GM12878 (cell line): ENCODE data around the gene BDH1. TPM values are rescaled to one million over a fixed set of nuclear protein-coding genes. Genes with fewer than 3 reads are reported as not detected.

Source experiments
- ATAC-seq: fragments of 200-7000 bp; cut with Tn5 transposase; 3 replicates; pipeline ENCODE4 v1.9.1; 2020; ENCODE audit warnings: mild to moderate bottlenecking, moderate library complexity
- BruUV-seq: library from RNA; stranded (reverse); fragments of 400-500 nt; replicated peaks from 2 replicates; lab custom pipeline; 2021; lab: Mats Ljungman, UMichigan
- CTCF ChIA-PET: fragments of 300-600 bp; sonication (Branson Sonifier 250); formaldehyde crosslinking; extraction: SDS; loops from one replicate; lab custom pipeline; 2021; ENCODE audit warnings: inconsistent platforms; lab: Yijun Ruan, JAX
- POLR2A ChIA-PET: fragments of 350-600 bp; formaldehyde crosslinking; extraction: SDS; loops from one replicate; lab custom pipeline; 2021; ENCODE audit warnings: inconsistent platforms; lab: Charles Lee
- RAD21 ChIA-PET: fragments of 300-600 bp; sonication (Branson Sonifier 250); formaldehyde crosslinking; loops from one replicate; lab custom pipeline; 2023; ENCODE audit warnings: antibody characterized with exemption; ENCODE audit not compliant: unreplicated experiment; lab: Charles Lee
- SMC1A ChIA-PET: fragments of 300-600 bp; sonication (Branson Sonifier 250); formaldehyde crosslinking; loops from one replicate; lab custom pipeline; 2023; ENCODE audit not compliant: unreplicated experiment, uncharacterized antibody; lab: Charles Lee
- DNase-seq: peaks from one replicate; pipeline ENCODE4 v3.0.0-alpha.2; 2011; ENCODE audit warnings: low read depth, low spot score
- FAIRE-seq: peaks from 3 replicates; lab custom pipeline; 2011; peaks lifted over from hg19 to GRCh38; lab: Jason Lieb, UNC
- H2AFZ ChIP-seq: 2 replicates; pipeline ENCODE4 v1.6.0; 2011; ENCODE audit warnings: low read depth, low read length, control low read depth; ENCODE audit not compliant: control insufficient read depth
- H3K27ac ChIP-seq: 2 replicates; pipeline ENCODE4 v1.5.1; 2011; ENCODE audit warnings: control low read depth; ENCODE audit not compliant: control insufficient read depth, insufficient read depth
- H3K27me3 ChIP-seq, 2 experiments: replicated peaks in 1 of 2; 2 replicates each; pipeline versions ENCODE4 v1.6.0 to v1.6.1; 2011; ENCODE audit warnings: low read length in 1 of 2; ENCODE audit not compliant: control insufficient read depth in 2 of 2, insufficient read depth in 2 of 2
- H3K36me3 ChIP-seq, 2 experiments: 2 replicates each; pipeline ENCODE4 v1.5.1; 2011; ENCODE audit warnings: low read length in 1 of 2; ENCODE audit not compliant: control insufficient read depth in 2 of 2, insufficient read depth in 2 of 2
- H3K4me1 ChIP-seq: 2 replicates; pipeline ENCODE4 v1.6.1; 2011; ENCODE audit warnings: mild to moderate bottlenecking, low read length, moderate library complexity, mixed read lengths; ENCODE audit not compliant: control insufficient read depth, insufficient read depth
- H3K4me2 ChIP-seq: 2 replicates; pipeline ENCODE4 v1.6.0; 2011; ENCODE audit warnings: control low read depth; ENCODE audit not compliant: control insufficient read depth, insufficient read depth
- H3K4me3 ChIP-seq: fragments of 200-600 bp; sonication (generic); 2 replicates; pipeline ENCODE4 v1.5.1; 2016
- H3K79me2 ChIP-seq: 2 replicates; pipeline ENCODE4 v1.6.0; 2011; ENCODE audit warnings: low read length; ENCODE audit not compliant: control insufficient read depth, insufficient read depth
- H3K9ac ChIP-seq: 2 replicates; pipeline ENCODE4 v1.8.0; 2011; ENCODE audit warnings: low read length, control low read depth, mixed read lengths; ENCODE audit not compliant: control insufficient read depth, insufficient read depth
- H3K9me3 ChIP-seq: replicated peaks from 3 replicates; pipeline ENCODE4 v1.5.1; 2011; ENCODE audit warnings: mild to moderate bottlenecking, low read length; ENCODE audit not compliant: control insufficient read depth, insufficient read depth
- H4K20me1 ChIP-seq: 2 replicates; pipeline ENCODE4 v1.6.0; 2011; ENCODE audit not compliant: control insufficient read depth, insufficient read depth
- ATF7 ChIP-seq: fragments of 450-650 bp; IDR thresholded peaks from 2 replicates; pipeline ENCODE4 v1.6.1; 2016; ENCODE audit warnings: low read depth, mild to moderate bottlenecking
- CEBPB ChIP-seq, 2 experiments: fragments of 150-350 bp in 1 of 2; IDR thresholded peaks; 2 replicates each; pipeline ENCODE4 v1.6.1; 2012 to 2014; ENCODE audit warnings: low read depth in 2 of 2, low read length in 2 of 2, borderline replicate concordance in 1 of 2, inconsistent platforms in 1 of 2
- EGR1 ChIP-seq, 2 experiments: IDR thresholded peaks; 1 replicate in 1 of 2; 2 replicates in 1 of 2; pipeline ENCODE4 v1.6.1; 2011 to 2012; ENCODE audit warnings: low read depth in 2 of 2, low read length in 2 of 2, borderline replicate concordance in 1 of 2, mild to moderate bottlenecking in 1 of 2, moderate library complexity in 1 of 2
- HCFC1 ChIP-seq: fragments of 150-350 bp; IDR thresholded peaks from 2 replicates; pipeline ENCODE4 v1.6.1; 2014; ENCODE audit warnings: low read length
- LARP7 ChIP-seq: fragments of 450-650 bp; IDR thresholded peaks from 2 replicates; pipeline ENCODE4 v1.6.1; 2017; ENCODE audit warnings: mild to moderate bottlenecking
- MYC ChIP-seq: IDR thresholded peaks from 2 replicates; pipeline ENCODE4 v1.6.1; 2011; ENCODE audit warnings: mild to moderate bottlenecking, low read length, moderate library complexity, inconsistent platforms; ENCODE audit not compliant: insufficient read depth, insufficient replicate concordance, insufficient read length, severe bottlenecking
- NR2C1 ChIP-seq: fragments of 450-650 bp; IDR thresholded peaks from 2 replicates; pipeline ENCODE4 v1.6.1; 2017; ENCODE audit warnings: antibody characterized with exemption, mild to moderate bottlenecking, moderate library complexity
- RFX5 ChIP-seq: IDR thresholded peaks from 2 replicates; pipeline ENCODE4 v1.6.1; 2011; ENCODE audit warnings: low read depth, low read length, improper control_type of control experiment
- whole genome bisulfite sequencing: methylation state at CpG from one replicate; pipeline ENCODE4 v1.1.6; 2016; ENCODE audit warnings: low lambda C conversion rate; ENCODE audit not compliant: insufficient replicate concordance, insufficient coverage; ENCODE audit errors: missing lambda C conversion rate; 5-methylcytosine and 5-hydroxymethylcytosine counted together
- in situ Hi-C: fragments of 300-500 bp; cut with MboI; formaldehyde crosslinking; loops from 9 replicates; pipeline ENCODE4 v1.14.3; 2018; ENCODE audit warnings: mixed read lengths
- intact Hi-C: fragments of 100-400 bp; cut with micrococcal nuclease; formaldehyde crosslinking; loops from one replicate; pipeline ENCODE4 v1.14.2; 2022; ENCODE audit not compliant: unreplicated experiment
- polyA plus RNA-seq, 11 experiments: library from polyadenylated mRNA; depleted of rRNA in 4 of 11; unstranded in 6 of 11; stranded (reverse) in 5 of 11; fragments of >200 nt; fragmentation: Nextera tagmentation in 4 of 11; fragmentation: Illumina TruSeq in 1 of 11; extraction: Ambion mirVana in 4 of 11; extraction: Trizol in 1 of 11; gene quantifications; 1 replicate in 1 of 11; 2 replicates in 10 of 11; pipeline versions ENCODE4 v1.2.1 to v1.2.3, GENCODE V29; 2011 to 2016; ENCODE audit warnings: inconsistent platforms in 2 of 11, missing spikeins in 2 of 11, low read depth in 1 of 11
- total RNA-seq, 4 experiments: library from RNA; depleted of rRNA in 3 of 4; stranded (reverse); fragments of >200 nt in 3 of 4; fragmentation: Illumina TruSeq in 1 of 4; extraction: Trizol in 1 of 4; gene quantifications; 2 replicates each; pipeline versions ENCODE4 v1.2.1 to v1.2.3, GENCODE V29; 2013 to 2021

BDH1 gene
- total and polyA plus RNA-seq, 10 of the 15 experiments (the other 5 are each of a cell fraction or from before 2014, with no cell fraction given): 11.3 to 84.5 (median 60.3) TPM

- intact Hi-C loops (no loop called here), in situ Hi-C loops (loop anchor here (25.0 kb wide), 1 partner anchor 533 kb away; no protein-coding TSS in a partner anchor)
- WGBS: 95% methylated on average over 31 of the region's 31 CpGs
- Histone ChIP-seq H3K9ac (no peak overlapping the region), H3K79me2 (no peaks in the 10 kb centered on the region), H2AFZ (no peak overlapping the region), H3K36me3 (peaks cover 0 to 13% of the 10 kb centered on the region in 2 experiments; a peak in 2 of 4 replicates), H4K20me1 (no peaks in the 10 kb centered on the region), H3K27me3 (no peaks in the 10 kb centered on the region), H3K4me1 (no peaks in the 10 kb centered on the region), H3K4me3 (no peak overlapping the region), H3K9me3 (no peaks in the 10 kb centered on the region), H3K27ac (no peak overlapping the region), H3K4me2 (no peak overlapping the region)
- POLR2A ChIA-PET: no interaction called here
- TF ChIP-seq EGR1 (IDR thresholded peaks at IDR 0.05; ENCODE audit: borderline replicate concordance in 1 of 2, low read depth in 2 of 2, low read length in 2 of 2): no peak
- no peak for TF ChIP-seq LARP7
- no peak for TF ChIP-seq MYC
- TF ChIP-seq HCFC1: no peak
- no peak for TF ChIP-seq RFX5
- TF ChIP-seq NR2C1: no peak
- no peak for TF ChIP-seq CEBPB (IDR thresholded peaks at IDR 0.05; ENCODE audit: borderline replicate concordance in 1 of 2, low read depth in 2 of 2, low read length in 2 of 2)
- TF ChIP-seq ATF7: no peak
- SMC1A ChIA-PET: interaction anchor here (0.9 kb wide), 1 partner anchor 264 kb away, joined by 3 read pairs; no protein-coding TSS in a partner anchor
- BruUV-seq: no TSS peak
- RAD21 ChIA-PET: no interaction called here
- FAIRE-seq (no peak), DNase-seq (no peak), ATAC-seq (peak; percentile 23; the same call in 1 of the 3 replicates)
- CTCF ChIA-PET: no interaction called here
Observed at GRCh38 chr3:197520311-197521276, 35.2 kb downstream of the BDH1 start.
